ENCODE measurements around the gene LAMA3. TPM values are rescaled to one million over a fixed set of nuclear protein-coding genes. Genes with fewer than 3 reads are reported as not detected.

Gene LAMA3
- total RNA-seq, 2 donors from 2014 or later, result 0.19 TPM; not detected in 1

GRCh38 chr18:23682045-23682444, 7.2 kb upstream of the LAMA3 start:
- no peak for DNase-seq
- H3K27me3 Mint-ChIP-seq (ENCODE audit: low read depth), result peaks cover 63% of the 10 kb centered on the region
- H3K36me3 Mint-ChIP-seq (ENCODE audit: insufficient read depth in 2 of 2), result no peaks in the 10 kb centered on the region
- ATAC-seq (replicated peaks in 1 of 2), result no peak
- H3K4me1 Mint-ChIP-seq (ENCODE audit: low read depth), result peaks cover 8% of the 10 kb centered on the region
- peaks cover 0 to 3% of the 10 kb centered on the region in 2 donors for H3K9me3 Mint-ChIP-seq
- no peak overlapping the region for H3K4me3 Mint-ChIP-seq
- no peak overlapping the region for H3K27ac Mint-ChIP-seq

- Mint-ChIP-seq H3K27me3 (ENCODE audit: low read depth) (peaks cover 63% of the 10 kb centered on the region), H3K27ac (no peak overlapping the region), H3K36me3 (ENCODE audit: insufficient read depth in 2 of 2) (no peaks in the 10 kb centered on the region), H3K9me3 (peaks cover 0 to 3% of the 10 kb centered on the region in 2 donors), H3K4me1 (ENCODE audit: low read depth) (peaks cover 8% of the 10 kb centered on the region), H3K4me3 (no peak overlapping the region)
- no peak for DNase-seq
- peak in 1 of 2 donors; percentile 25 for ATAC-seq (replicated peaks in 1 of 2)
Observed at GRCh38 chr18:23682472-23682871, 6.8 kb upstream of the LAMA3 start.

- Mint-ChIP-seq H3K4me3 (no peak overlapping the region), H3K27me3 (ENCODE audit: low read depth) (peaks cover 66% of the 10 kb centered on the region), H3K4me1 (ENCODE audit: low read depth) (peaks cover 8% of the 10 kb centered on the region), H3K36me3 (ENCODE audit: insufficient read depth in 2 of 2) (no peaks in the 10 kb centered on the region), H3K9me3 (peaks cover 0 to 3% of the 10 kb centered on the region in 2 donors), H3K27ac (no peak overlapping the region)
- ATAC-seq (replicated peaks in 1 of 2) (no peak), DNase-seq (no peak)
Observed at GRCh38 chr18:23683155-23683554, 6.1 kb upstream of the LAMA3 start.

- DNase-seq (no peak), ATAC-seq (replicated peaks in 1 of 2) (no peak)
- Mint-ChIP-seq H3K27ac (no peak overlapping the region), H3K36me3 (ENCODE audit: insufficient read depth in 2 of 2) (no peaks in the 10 kb centered on the region), H3K4me1 (ENCODE audit: low read depth) (peaks cover 8% of the 10 kb centered on the region), H3K9me3 (peaks cover 0 to 3% of the 10 kb centered on the region in 2 donors), H3K27me3 (ENCODE audit: low read depth) (peaks cover 66% of the 10 kb centered on the region), H3K4me3 (no peak overlapping the region)
Observed at GRCh38 chr18:23683671-23684070, 5.6 kb upstream of the LAMA3 start.

GRCh38 chr18:23684515-23685197, 4.6 kb upstream of the LAMA3 start:
- H3K36me3 Mint-ChIP-seq (ENCODE audit: insufficient read depth in 2 of 2), result no peaks in the 10 kb centered on the region
- H3K4me3 Mint-ChIP-seq, result no peak overlapping the region
- peaks cover 8% of the 10 kb centered on the region for H3K4me1 Mint-ChIP-seq (ENCODE audit: low read depth)
- H3K9me3 Mint-ChIP-seq, result no peaks in the 10 kb centered on the region
- DNase-seq (no peak), ATAC-seq (replicated peaks in 1 of 2) (no peak)
- peaks cover 65% of the 10 kb centered on the region for H3K27me3 Mint-ChIP-seq (ENCODE audit: low read depth)
- no peak overlapping the region for H3K27ac Mint-ChIP-seq

- peaks cover 48% of the 10 kb centered on the region for H3K27me3 Mint-ChIP-seq (ENCODE audit: low read depth)
- no peaks in the 10 kb centered on the region for H3K9me3 Mint-ChIP-seq
- H3K4me3 Mint-ChIP-seq, result peak overlapping the region in 1 of 2 donors; percentile 74
- no peak for ATAC-seq (replicated peaks in 1 of 2)
- no peak overlapping the region for H3K27ac Mint-ChIP-seq
- no peak for DNase-seq
- no peaks in the 10 kb centered on the region for H3K36me3 Mint-ChIP-seq (ENCODE audit: insufficient read depth in 2 of 2)
- no peaks in the 10 kb centered on the region for H3K4me1 Mint-ChIP-seq (ENCODE audit: low read depth)
Observed at GRCh38 chr18:23688528-23688927, 725 bp upstream of the LAMA3 start.

GRCh38 chr18:23689616-23690504, 607 bp downstream of the LAMA3 start:
- Mint-ChIP-seq H3K27ac (no peak overlapping the region), H3K4me3 (peak overlapping the region; percentile 47 to 64), H3K9me3 (no peaks in the 10 kb centered on the region), H3K27me3 (ENCODE audit: low read depth) (peaks cover 45% of the 10 kb centered on the region), H3K36me3 (ENCODE audit: insufficient read depth in 2 of 2) (no peaks in the 10 kb centered on the region), H3K4me1 (ENCODE audit: low read depth) (no peaks in the 10 kb centered on the region)
- peak; percentile 56 to 73 for ATAC-seq (replicated peaks in 1 of 2)
- peak; percentile 11 to 27 for DNase-seq

- Mint-ChIP-seq H3K27me3 (ENCODE audit: low read depth) (peaks cover 45% of the 10 kb centered on the region), H3K4me3 (peak overlapping the region; percentile 47 to 64), H3K4me1 (ENCODE audit: low read depth) (no peaks in the 10 kb centered on the region), H3K36me3 (ENCODE audit: insufficient read depth in 2 of 2) (no peaks in the 10 kb centered on the region), H3K27ac (no peak overlapping the region), H3K9me3 (no peaks in the 10 kb centered on the region)
- DNase-seq (no peak), ATAC-seq (replicated peaks in 1 of 2) (no peak)
Observed at GRCh38 chr18:23690505-23691068, 1.3 kb downstream of the LAMA3 start.

- Mint-ChIP-seq H3K9me3 (no peaks in the 10 kb centered on the region), H3K36me3 (ENCODE audit: insufficient read depth in 2 of 2) (no peaks in the 10 kb centered on the region), H3K4me3 (no peak overlapping the region), H3K4me1 (ENCODE audit: low read depth) (peaks cover 3% of the 10 kb centered on the region), H3K27me3 (ENCODE audit: low read depth) (peaks cover 17% of the 10 kb centered on the region), H3K27ac (no peak overlapping the region)
- DNase-seq (no peak), ATAC-seq (replicated peaks in 1 of 2) (no peak)
Observed at GRCh38 chr18:23693846-23694245, 4.6 kb downstream of the LAMA3 start.

GRCh38 chr18:23694637-23695430, 5.6 kb downstream of the LAMA3 start:
- Mint-ChIP-seq H3K27ac (no peak overlapping the region), H3K27me3 (ENCODE audit: low read depth) (peaks cover 14% of the 10 kb centered on the region), H3K4me3 (no peak overlapping the region), H3K9me3 (no peaks in the 10 kb centered on the region), H3K4me1 (ENCODE audit: low read depth) (peaks cover 5% of the 10 kb centered on the region), H3K36me3 (ENCODE audit: insufficient read depth in 2 of 2) (no peaks in the 10 kb centered on the region)
- DNase-seq, result no peak
- no peak for ATAC-seq (replicated peaks in 1 of 2)

GRCh38 chr18:23701017-23701416, 11.8 kb downstream of the LAMA3 start:
- no peaks in the 10 kb centered on the region for H3K36me3 Mint-ChIP-seq (ENCODE audit: insufficient read depth in 2 of 2)
- H3K27me3 Mint-ChIP-seq (ENCODE audit: low read depth), result peaks cover 32% of the 10 kb centered on the region
- DNase-seq (no peak), ATAC-seq (replicated peaks in 1 of 2) (no peak)
- no peak overlapping the region for H3K4me3 Mint-ChIP-seq
- H3K9me3 Mint-ChIP-seq, result no peaks in the 10 kb centered on the region
- peaks cover 5% of the 10 kb centered on the region for H3K4me1 Mint-ChIP-seq (ENCODE audit: low read depth)
- no peak overlapping the region for H3K27ac Mint-ChIP-seq

GRCh38 chr18:23701544-23702064, 12.4 kb downstream of the LAMA3 start:
- H3K36me3 Mint-ChIP-seq (ENCODE audit: insufficient read depth in 2 of 2), result no peaks in the 10 kb centered on the region
- DNase-seq, result no peak
- H3K27me3 Mint-ChIP-seq (ENCODE audit: low read depth), result peaks cover 32% of the 10 kb centered on the region
- no peak for ATAC-seq (replicated peaks in 1 of 2)
- H3K4me1 Mint-ChIP-seq (ENCODE audit: low read depth), result peaks cover 5% of the 10 kb centered on the region
- no peaks in the 10 kb centered on the region for H3K9me3 Mint-ChIP-seq
- no peak overlapping the region for H3K4me3 Mint-ChIP-seq
- H3K27ac Mint-ChIP-seq, result no peak overlapping the region

Measured in activated T-cell treated with anti-CD3 and anti-CD28 coated beads, Interleukin-2, amount 50 U/mL, for 72 hours (primary cell).